Measurements from ENCODE around the gene CADM4.
A peak's percentile ranks its signal among the peaks of the same experiment; 100 is the strongest.
"Not testable (repeated sequence)": the region's sequence is repeated elsewhere in the genome, so short reads cannot be mapped to it uniquely, and the experiment has no call there.

The CADM4 gene

DNA sequence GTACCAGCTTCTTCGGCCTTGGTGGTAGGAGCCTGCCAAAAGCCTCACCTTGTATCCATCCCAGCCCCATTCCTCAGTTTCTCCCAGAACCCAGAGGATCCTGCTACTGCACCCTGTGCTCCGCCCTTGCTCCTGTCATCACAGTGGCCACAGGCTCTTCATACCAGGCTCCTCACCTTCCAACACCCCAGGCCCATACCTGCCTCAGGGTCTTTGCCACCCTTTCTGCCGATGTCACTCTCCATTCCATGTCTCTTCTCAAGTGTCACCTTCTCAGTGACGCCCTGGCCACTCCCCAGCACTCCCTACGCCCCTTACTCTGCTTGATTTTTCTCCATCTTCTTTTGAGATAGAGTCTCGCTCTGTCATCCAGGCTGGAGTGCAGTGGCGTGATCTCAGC lies 29.8 kb downstream of the CADM4 start:
- no peak for DNase-seq

DNA sequence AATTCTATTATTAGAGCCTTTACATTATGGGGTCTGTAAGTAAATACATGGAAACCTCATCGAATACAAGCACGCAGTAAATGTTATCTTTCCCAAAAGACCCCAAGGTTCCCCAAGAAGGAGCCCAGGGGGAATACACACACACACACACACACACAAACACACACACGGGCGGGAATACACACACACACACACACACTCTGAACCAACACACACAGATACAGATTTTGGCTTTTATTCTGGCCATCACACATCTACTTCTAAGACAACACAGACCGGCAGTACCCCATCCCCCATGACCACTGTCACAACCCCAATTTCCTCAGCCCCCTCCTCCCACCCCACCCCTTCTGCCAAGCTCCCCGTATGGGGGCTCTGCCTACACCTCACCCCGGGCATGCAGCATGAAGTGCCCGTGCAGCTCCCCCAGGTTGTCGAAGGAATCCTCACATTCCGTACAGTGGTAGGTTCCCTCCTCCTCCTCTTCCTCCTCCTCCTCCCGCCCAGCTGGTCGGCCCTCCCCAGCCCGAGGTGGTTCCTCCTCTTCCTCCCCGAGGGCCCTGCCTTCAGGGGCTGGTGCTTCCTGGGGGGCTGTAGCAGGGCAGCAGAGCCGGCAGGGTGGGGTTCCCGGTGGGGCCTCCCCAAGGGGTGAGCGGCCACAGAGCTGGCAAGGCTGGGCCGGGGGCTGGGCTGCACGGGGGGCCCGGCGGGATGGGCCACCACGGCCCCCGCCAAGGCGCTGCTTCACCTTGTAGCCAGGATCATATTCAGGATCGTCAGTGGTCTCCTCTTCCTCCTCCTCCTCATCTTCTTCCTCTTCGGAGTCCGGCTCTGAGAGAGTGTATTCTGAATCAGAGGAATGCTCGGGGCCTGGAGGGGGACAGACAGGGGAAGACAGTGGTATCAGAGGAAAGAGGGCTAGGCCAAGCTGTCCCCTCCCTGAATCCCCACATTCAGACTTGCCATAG lies 32.1 kb downstream of the CADM4 start:
- DNase-seq = no peak

DNA sequence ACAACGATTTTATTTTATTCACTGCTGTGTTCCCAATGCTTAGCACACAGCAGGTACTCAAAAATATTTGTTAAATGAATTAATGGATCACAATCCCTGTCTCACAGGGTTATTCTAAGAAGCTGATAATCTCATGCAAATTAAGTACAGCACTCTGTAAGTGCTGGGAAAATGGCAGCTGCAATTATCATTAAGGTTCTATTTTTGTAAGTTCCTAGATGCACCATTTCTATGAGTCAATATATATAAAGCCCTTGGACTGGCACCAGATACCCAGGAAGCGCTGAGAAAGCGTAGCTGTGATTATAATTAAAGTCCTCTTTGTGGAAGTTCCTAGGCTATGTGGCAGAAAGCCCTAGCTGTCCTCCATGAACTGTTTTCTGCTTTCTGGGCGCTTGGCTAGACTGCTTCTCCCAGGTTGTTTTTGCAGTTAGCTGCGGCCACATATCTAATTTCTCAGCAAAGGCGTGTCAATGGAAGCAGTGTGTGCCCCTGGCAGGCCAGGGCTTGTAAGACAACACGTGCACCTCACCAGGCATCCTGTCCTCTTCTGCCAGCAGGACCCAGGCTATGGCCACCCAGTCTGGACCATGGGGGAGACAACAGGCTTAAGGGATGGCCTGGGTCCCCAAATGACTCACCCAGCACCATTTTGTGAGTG lies 33.0 kb downstream of the CADM4 start:
- peak in 3 of 51 donors; percentile 1 to 12 (median 7) for DNase-seq

DNA sequence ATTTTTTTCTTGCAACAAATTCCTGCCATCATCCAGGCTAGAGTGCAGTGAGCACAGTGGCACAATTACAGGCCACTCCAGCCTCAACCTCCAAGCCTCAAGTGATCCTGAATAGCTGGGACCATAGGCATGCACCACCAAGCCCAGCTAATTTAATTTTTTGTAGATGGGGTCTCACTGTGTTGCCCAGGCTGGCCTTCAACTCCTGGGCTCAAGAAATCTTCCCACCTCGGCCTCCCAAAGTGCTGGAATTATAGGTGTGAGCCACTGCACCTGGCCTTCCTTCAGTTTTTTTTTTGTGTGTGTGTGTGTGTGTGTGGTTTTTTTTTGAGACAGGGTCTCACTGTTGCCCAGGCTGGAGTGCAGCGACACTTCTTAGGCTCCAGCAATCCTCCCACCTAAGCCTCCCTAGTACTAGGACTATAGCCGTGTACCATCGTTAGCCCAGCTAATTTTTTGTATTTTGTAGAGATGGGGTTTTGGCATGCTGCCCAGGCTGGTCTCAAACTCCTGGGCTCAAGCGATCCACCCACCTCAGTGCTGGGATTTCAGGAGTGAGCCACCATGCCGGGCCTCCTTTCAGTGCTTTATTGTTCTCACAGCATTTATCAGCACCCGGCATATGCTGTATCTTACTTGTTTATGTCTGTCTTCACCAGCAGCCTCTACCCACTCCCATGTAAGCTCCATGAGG lies 33.6 kb downstream of the CADM4 start:
- peak in 1 of 51 donors; percentile 24 for DNase-seq

DNA sequence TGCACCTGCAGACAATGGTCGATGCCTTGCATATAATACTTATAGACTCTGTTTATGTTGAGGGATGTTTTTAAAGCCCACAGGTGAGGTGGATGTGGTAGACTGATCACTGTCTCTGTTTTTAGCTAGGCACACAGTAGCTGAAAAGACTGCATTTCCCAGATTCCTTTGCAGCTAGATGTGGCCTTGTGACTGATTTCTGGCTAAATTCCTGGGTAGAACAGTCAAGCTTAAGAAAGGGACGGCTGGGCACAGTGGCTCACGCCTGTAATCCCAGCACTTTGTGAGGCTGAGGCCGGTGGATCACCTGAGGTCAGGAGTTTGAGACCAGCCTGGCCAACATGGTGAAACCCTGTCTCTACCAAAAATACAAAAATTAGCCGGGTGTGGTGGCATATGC lies 39.3 kb downstream of the CADM4 start:
- DNase-seq = not testable (repeated sequence)

DNA sequence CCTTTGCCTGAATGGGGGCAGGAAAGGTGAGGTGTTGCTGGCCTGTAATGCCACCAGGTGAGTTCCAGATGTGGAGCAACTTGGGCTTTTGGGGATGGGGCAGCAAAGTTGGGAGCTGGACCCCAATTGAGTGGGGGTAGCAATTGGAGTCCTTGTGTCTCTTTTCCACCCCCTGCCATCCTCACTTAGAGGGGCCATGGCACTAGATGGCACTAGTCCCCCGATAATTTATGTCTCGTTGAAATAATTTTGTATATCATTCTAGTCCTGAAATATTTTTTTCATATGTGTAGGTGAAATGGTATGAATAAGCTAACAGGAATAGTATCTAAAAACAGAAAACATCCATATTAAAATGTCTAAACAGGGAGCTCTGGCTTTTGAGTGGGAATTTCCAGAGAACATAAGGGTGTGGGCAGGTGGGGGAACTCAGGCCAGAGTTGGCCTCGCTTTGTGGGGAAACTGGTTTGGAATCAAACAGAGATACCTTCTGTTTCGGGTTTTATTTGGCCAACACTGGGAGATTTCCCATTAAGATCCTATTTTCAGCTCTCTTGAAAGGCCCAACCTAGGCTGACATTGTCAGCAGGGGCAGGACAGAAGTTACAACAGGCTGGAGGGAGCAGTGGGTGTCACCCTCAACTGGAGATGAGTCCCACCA lies 39.9 kb downstream of the CADM4 start:
- no peak for DNase-seq

DNA sequence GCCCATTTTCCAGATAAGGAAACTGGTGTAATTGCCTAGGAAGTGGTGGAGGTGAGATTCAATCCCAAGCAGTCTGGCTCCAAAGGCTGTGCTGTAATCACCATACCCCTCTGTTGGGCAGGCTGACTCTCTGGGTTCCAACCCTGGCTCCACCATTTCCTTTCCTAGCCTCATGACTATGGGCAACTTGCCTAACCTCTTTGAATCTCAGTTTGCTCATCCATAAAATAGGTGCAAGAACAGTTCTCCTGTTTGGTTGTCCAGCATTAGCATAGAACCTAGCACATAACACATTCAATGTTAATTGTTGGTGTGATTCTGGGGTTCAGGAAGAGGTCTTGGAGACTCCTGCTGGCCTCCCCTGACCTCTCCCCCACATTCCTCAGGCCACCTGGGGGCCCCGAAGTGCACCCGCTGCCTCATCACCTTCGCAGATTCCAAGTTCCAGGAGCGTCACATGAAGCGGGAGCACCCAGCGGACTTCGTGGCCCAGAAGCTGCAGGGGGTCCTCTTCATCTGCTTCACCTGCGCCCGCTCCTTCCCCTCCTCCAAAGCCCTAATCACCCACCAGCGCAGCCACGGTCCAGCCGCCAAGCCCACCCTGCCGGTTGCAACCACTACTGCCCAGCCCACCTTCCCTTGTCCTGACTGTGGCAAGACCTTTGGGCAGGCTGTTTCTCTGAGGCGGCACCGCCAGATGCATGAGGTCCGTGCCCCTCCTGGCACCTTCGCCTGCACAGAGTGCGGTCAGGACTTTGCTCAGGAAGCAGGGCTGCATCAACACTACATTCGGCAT lies 41.0 kb downstream of the CADM4 start:
- DNase-seq = no peak

DNA sequence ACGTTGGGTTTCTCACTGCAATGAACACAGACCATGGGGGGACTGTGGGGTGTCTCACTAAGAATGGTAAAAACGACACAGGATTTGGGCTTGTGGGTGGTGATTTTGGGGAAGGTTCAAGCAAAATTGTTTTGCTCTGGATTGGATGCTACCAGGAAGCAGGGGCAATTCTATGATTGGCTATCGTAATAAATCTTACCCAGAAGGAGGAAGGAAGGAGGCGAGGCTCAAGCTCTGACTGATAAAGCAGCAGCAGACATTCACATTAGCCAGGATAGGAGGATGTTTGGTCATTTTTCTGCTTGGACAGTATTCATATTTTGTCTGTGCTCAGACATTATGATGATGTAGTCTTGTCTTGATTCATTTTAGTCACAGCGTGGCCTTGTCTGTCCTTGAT lies 41.8 kb downstream of the CADM4 start:
- DNase-seq = no peak

DNA sequence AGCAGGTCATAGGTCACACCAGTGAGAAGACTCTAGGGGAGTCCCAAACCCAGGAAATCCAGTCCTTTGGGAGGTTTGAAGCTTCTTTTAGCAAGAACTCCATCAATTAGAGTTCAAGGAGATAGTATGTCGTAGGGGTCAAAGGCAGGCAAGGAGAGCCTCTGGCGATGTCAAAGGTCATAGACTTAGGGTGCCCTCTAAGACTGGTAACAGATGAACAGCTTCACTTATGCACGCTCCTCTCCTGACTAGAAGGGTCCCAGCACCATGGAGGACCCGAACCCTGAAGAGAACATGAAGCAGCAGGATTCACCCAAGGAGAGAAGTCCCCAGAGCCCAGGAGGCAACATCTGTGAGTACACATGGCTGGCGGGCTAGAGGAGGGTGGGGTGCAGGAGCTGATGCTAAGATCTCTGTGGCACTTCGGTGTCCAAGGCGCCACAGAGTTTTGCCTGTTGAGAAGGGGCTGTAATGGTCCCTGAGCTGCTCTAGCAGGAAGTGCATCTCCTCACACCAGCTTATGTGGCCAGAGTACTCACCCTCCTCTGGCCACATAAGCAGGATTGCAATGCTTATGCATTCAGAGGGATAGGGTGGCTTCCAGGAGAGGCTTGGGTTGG lies 42.7 kb downstream of the CADM4 start:
- no peak for DNase-seq

DNA sequence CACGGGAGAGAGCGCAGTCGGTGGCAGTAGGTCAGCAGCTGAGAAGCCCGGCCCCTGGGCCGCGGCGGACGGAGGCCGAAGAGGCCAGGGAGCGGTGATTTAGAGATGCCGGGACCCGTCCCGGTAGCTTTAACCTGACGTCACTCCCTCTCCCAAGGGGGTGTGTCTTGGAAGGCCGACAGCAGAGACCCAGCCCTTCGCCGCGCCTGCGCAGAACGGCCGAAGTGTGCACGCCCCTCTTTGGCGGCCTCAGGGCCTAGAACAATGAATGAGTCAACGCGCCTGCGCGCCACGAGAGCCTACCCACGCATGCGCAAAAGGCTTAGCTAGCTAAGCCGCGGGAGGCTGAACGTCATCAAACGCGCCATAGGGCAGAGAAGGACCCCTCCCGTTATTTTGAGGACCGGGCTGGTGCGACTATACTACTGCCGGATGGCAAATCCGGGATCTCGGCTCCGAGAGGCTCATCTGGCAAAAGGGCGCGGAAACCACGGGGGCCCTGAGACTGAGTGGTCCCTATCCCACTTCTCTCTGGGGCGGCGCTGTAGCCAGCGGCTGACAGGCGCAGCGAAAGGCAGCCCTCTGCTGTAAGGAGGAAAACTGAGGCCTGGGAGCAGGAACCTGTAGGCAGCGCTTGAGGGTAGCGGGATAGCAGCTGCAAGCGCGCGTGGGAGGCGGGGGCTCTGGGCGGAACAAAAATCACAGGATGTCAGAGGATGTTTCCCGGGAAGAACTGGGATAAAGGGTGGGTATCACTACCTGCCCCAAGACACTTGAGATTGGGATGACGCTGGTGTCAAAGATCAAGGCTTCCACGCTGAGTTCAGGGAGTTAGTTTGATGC lies 43.4 kb downstream of the CADM4 start, which contains the start of the genes IRGQ and ZNF576:
Gene IRGQ, minus strand, starts transcription at position 136 of the 843 bp plus-strand sequence. CDS start 796 bp downstream, outside the sequence.
Gene ZNF576, plus strand, starts transcription at position 597 of the 843 bp plus-strand sequence. CDS start 514 bp downstream, outside the sequence.
- peak; percentile 93 to 100 (median 99) for DNase-seq

DNA sequence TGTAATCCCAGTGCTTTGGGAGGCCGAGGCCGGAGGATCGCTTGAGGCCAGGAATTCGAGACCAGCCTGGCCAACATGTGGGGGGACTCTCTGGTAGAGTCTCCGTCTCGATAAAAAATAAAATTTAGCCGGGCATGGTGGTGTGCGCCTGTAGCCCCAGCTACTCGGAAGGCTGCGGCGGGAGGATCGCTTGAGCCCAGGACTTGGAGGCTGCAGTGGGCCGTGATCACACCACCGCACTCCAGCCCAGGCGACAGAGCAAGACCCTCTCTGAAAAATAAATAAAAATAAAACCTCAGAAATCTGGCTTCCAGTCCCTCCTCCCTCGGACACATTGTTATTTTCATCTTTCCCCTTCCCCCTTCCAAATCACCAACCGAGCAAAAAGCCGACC lies 44.0 kb downstream of the CADM4 start:
- DNase-seq = no peak

DNA sequence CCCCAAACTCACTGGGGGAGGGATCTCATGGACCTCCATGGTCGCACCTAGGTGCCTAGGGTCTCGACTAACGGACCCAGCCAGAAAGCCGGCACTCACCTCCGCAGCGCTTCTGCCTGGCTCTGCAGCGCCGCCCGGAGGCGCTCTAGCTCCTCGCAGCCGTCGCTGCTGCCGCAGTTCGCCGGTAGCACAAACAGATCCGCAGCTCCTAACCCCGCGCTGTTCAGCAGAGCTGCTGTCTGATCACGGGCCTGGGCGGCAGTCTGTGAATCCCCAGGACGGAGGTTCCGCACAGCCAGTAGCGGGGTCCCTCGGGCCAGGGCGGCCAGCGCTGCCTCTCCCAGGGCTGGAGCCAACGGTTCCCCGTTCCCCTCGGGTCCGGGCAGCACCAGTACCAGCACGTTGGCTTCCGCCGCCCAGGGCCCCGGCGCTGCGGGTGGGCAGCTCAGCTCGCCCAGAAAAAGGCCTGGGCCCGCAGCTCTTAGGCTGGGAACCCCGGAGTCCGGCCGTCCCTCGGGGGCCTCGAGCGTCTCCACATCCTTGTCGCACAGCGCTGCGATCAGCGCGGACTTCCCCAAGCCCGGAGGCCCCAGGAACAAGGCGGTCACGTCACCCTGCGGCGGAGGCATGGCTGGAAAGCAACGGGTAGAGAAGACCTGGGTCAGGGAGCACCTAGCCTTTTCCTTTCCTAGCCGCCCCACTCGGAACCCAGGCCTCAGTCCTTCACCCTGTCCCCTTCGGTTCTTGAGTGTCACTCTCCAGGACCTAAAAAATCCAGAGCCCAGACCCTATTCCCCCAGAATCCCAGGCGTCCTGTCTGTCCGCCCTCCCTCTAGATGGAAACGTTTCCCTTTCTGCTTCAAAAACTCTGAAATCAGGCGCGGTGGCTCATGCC lies 44.7 kb downstream of the CADM4 start:
- peak in 22 of 51 donors; percentile 7 to 61 (median 24) for DNase-seq

DNA sequence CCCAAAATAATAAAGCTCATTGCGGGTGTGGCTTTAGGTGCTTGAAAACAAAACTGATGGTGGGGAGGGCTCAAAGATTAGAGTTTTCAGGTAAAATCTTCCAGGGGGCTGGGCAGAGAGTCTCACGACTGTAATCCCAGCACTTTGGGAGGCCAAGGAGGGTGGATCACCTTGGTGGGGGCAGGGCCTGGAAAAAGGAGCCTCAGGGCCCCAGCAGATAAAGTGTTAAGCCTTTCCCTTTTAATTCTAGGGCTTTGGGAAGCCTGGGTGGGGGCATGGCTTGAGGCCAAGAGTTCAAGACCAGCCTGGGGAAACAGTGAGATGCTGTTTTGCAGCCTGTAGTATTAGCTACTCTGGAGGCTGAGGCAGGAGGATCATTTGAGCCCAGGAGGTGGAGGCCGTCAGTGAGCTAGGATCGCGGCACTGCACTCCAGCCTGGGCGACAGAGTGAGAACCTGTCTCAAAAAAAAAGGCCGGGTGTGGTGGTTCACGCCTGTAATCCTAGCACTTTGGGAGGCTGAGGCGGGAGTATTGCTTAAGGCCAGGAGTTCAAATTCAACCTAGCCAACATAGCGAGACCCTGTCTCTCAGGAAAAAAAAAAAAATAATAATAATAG lies 45.5 kb downstream of the CADM4 start:
- no peak for DNase-seq

DNA sequence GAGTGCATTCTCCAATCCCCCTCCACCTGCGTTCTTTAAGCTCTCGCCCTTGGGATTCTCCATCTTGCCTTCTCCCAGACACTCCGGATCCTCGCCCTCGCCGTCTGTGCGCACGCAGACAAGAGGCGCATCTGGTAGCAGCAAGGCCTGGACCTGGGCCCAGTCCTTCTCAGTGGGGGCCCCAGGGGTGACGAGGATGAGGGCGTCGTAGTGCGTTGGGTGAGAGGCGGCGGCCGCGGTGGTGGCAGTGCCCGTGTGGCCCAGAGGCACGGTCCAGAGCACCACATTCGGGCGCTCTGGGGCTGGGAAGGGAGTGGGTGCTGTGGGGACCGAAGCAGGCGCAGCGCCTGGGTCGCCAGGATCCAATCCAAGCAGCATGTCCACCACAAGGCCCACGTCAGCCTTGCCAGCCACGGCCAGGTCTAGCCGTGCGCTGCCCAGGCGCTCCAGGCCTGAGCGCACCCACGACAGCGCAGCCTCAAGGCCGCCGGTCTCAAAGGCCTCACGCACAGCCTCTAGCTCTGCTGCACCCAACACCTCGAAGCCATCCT lies 46.8 kb downstream of the CADM4 start:
- no peak for DNase-seq

DNA sequence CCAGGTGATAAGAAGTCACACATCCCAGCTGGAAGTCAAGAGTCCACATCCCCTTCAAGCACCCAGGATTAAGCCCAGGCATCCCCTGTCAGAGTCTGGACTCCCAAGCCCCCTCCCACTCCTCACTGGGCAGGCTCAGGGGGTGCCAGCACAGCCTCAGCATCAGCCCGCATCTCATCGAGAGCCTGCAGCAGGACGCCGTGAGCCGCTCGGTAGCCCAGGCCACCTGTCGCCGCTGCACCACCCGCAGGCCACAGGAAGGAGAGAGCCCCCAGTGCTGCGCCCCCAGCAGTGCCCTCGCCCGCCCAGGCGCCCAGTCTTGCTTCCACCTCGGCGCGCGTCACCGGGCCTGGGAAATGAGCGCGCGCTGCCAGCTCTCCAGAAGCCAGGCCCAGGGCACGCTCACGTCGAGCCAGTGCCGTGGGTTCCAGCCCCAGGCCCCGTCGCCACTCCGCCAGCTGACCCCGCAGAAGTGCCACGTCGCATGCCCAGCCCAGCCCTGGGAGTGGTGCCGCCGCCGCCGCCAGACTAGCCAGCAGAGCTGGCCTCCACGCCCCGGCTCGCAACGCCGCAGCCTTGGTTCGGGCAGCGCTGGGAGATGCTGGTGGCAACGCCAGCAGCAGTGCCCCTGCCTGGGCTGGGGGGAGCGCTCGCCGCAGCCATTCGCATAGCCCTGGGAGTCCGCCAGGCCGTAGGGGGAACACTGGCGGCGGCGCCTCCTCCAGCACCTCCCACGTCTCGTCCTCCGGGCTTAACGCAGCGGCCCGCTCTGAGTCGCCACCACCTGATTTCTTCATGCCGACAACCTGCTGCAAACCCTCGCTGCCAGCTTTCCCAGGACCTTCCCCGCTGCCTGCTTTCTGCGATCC lies 47.5 kb downstream of the CADM4 start:
- DNase-seq = no peak

DNA sequence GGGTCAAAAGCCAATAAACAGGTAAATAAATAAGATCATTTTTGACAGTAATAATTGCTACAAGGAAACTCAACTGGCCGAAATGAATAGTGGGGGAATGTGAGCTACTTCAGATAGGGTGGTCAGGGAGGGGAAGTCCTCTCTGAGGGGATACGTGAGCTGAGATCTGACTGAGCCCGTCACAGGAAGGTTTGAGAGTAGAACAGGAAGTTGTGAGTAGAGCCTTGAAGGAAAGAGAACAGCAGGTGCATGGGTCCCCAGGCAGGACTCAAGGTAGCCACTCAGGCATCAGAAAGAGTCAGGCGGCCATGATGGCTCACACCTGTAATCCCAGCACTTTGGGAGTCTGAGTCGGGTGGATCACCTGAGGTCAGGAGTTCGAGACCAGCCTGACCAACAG lies 50.0 kb downstream of the CADM4 start:
- no peak for DNase-seq
